GM18867 (cell line): Measurements from ENCODE around the gene AHRR.
"Not testable (repeated sequence)": the region's sequence is repeated elsewhere in the genome, so short reads cannot be mapped to it uniquely, and the experiment has no call there.

Experiments
- ATAC-seq: cut with Tn5 transposase; IDR thresholded peaks from one replicate; pipeline ENCODE4 v1.9.1; 2021; ENCODE audit warnings: mild to moderate bottlenecking, moderate library complexity; ENCODE audit not compliant: unreplicated experiment

The AHRR gene

GRCh38 chr5:479566-480319, 158.2 kb downstream of the AHRR start:
- no peak for ATAC-seq

- ATAC-seq = no peak
Observed at GRCh38 chr5:481347-481746, 159.8 kb downstream of the AHRR start.

GRCh38 chr5:482021-482420, 160.5 kb downstream of the AHRR start:
- no peak for ATAC-seq

GRCh38 chr5:482506-482905, 161.0 kb downstream of the AHRR start:
- no peak for ATAC-seq

GRCh38 chr5:483011-483410, 161.5 kb downstream of the AHRR start:
- no peak for ATAC-seq

GRCh38 chr5:483434-484140, 162.1 kb downstream of the AHRR start:
- ATAC-seq = no peak

- ATAC-seq = no peak
Observed at GRCh38 chr5:484556-484955, 163.0 kb downstream of the AHRR start.

GRCh38 chr5:485113-485945, 163.8 kb downstream of the AHRR start:
- ATAC-seq = no peak

GRCh38 chr5:485946-486491, 164.5 kb downstream of the AHRR start:
- ATAC-seq = no peak

- not testable (repeated sequence) for ATAC-seq
Observed at GRCh38 chr5:486597-486996, 165.1 kb downstream of the AHRR start.
